GM10266 (cell line): ENCODE results near the gene EPHB1.

Source experiments
- DNase-seq: peaks from one replicate; pipeline ENCODE4 v3.0.0; 2012; ENCODE audit errors: extremely low spot score
- TF ChIP-seq, protein P1 (sequence below): IDR thresholded peaks from 2 replicates; pipeline ENCODE4 v1.5.1; 2012; ENCODE audit warnings: mild to moderate bottlenecking, low read depth; ENCODE audit not compliant: control insufficient read depth, insufficient read depth; ENCODE audit errors: missing control alignments

EPHB1 gene

GRCh38 chr3:135093121-135093520, 298.1 kb downstream of the EPHB1 start:
- TF ChIP-seq, protein P1, sequence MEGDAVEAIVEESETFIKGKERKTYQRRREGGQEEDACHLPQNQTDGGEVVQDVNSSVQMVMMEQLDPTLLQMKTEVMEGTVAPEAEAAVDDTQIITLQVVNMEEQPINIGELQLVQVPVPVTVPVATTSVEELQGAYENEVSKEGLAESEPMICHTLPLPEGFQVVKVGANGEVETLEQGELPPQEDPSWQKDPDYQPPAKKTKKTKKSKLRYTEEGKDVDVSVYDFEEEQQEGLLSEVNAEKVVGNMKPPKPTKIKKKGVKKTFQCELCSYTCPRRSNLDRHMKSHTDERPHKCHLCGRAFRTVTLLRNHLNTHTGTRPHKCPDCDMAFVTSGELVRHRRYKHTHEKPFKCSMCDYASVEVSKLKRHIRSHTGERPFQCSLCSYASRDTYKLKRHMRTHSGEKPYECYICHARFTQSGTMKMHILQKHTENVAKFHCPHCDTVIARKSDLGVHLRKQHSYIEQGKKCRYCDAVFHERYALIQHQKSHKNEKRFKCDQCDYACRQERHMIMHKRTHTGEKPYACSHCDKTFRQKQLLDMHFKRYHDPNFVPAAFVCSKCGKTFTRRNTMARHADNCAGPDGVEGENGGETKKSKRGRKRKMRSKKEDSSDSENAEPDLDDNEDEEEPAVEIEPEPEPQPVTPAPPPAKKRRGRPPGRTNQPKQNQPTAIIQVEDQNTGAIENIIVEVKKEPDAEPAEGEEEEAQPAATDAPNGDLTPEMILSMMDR, result no peak
- DNase-seq, result no peak

- TF ChIP-seq, protein P1, result no peak
- DNase-seq, result no peak
Measured at GRCh38 chr3:135097276-135097946, 302.4 kb downstream of the EPHB1 start.

- TF ChIP-seq, protein P1, result no peak
- no peak for DNase-seq
Measured at GRCh38 chr3:135099734-135100355, 304.8 kb downstream of the EPHB1 start.

GRCh38 chr3:135100366-135100765, 305.3 kb downstream of the EPHB1 start:
- TF ChIP-seq, protein P1, result no peak
- DNase-seq, result no peak

GRCh38 chr3:135103917-135104316, 308.9 kb downstream of the EPHB1 start:
- TF ChIP-seq, protein P1, result no peak
- DNase-seq, result no peak

GRCh38 chr3:135106445-135106844, 311.4 kb downstream of the EPHB1 start:
- TF ChIP-seq, protein P1, result no peak
- peak; percentile 14 for DNase-seq

DNA sequence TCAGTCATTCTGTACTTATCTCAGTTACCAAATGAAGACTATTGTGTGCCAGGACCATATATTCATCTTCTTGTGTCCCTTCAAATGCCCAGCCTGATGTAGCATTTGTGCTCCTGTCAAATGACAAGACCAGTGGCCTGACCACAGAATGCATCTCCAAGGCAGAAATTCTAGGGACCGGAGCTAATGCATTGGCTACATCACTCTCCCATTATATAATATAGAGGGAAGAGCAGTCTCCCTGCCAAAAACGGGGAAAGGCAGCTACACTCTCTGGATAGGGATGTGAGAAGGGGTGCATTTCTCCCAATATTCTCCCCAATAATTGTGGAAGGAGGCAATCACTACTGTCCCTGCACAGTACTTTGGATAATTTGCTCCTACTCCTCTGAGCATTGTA, 312.0 kb downstream of the EPHB1 start:
- no peak for DNase-seq
- TF ChIP-seq, protein P1, result no peak
